GM23248 (cell line): ENCODE results near the gene EMC8. TPM values are rescaled to one million over a fixed set of nuclear protein-coding genes. Genes with fewer than 3 reads are reported as not detected.

Experiments
- DNase-seq: peaks from one replicate; pipeline ENCODE4 v3.0.0-alpha.2; 2015
- H2AFZ ChIP-seq: fragments of 200-600 bp; sonication (generic); 2 replicates; pipeline ENCODE4 v1.6.1; 2016; ENCODE audit warnings: antibody characterized with exemption
- H3F3A ChIP-seq: fragments of 200-600 bp; sonication (generic); 2 replicates; pipeline ENCODE4 v1.6.1; 2016; ENCODE audit warnings: mild to moderate bottlenecking, antibody characterized with exemption, mixed run types; ENCODE audit not compliant: insufficient read depth
- H3K27ac ChIP-seq: fragments of 200-600 bp; sonication (generic); 2 replicates; pipeline ENCODE4 v1.5.1; 2016; ENCODE audit warnings: mild to moderate bottlenecking
- H3K27me3 ChIP-seq: fragments of 200-600 bp; sonication (generic); replicated peaks from 2 replicates; pipeline ENCODE4 v1.6.1; 2016; ENCODE audit warnings: mild to moderate bottlenecking; ENCODE audit not compliant: insufficient read depth
- H3K36me3 ChIP-seq: fragments of 200-600 bp; sonication (generic); 2 replicates; pipeline ENCODE4 v1.6.1; 2016; ENCODE audit warnings: low read depth, mild to moderate bottlenecking
- H3K4me1 ChIP-seq: fragments of 200-600 bp; sonication (generic); 2 replicates; pipeline ENCODE4 v1.6.1; 2016; ENCODE audit warnings: mild to moderate bottlenecking; ENCODE audit not compliant: insufficient read depth
- H3K4me2 ChIP-seq: fragments of 200-600 bp; sonication (generic); one replicate; pipeline ENCODE4 v1.6.1; 2016; ENCODE audit warnings: mild to moderate bottlenecking; ENCODE audit not compliant: unreplicated experiment
- H3K4me3 ChIP-seq: fragments of 200-600 bp; sonication (generic); 2 replicates; pipeline ENCODE4 v1.5.1; 2016; ENCODE audit warnings: mild to moderate bottlenecking
- H3K79me2 ChIP-seq: fragments of 200-600 bp; sonication (generic); 2 replicates; pipeline ENCODE4 v1.6.1; 2016; ENCODE audit warnings: mild to moderate bottlenecking; ENCODE audit not compliant: insufficient read depth
- H3K9ac ChIP-seq: fragments of 200-600 bp; sonication (generic); 2 replicates; pipeline ENCODE4 v1.6.1; 2016; ENCODE audit warnings: mild to moderate bottlenecking
- H3K9me2 ChIP-seq: fragments of 200-600 bp; sonication (generic); 2 replicates; pipeline ENCODE4 v1.6.1; 2016; ENCODE audit warnings: mixed run types, mild to moderate bottlenecking, moderate library complexity; ENCODE audit not compliant: insufficient read depth
- H3K9me3 ChIP-seq: fragments of 200-600 bp; sonication (generic); one replicate; pipeline ENCODE4 v1.6.1; 2017; ENCODE audit warnings: low read depth
- H4K20me1 ChIP-seq: fragments of 200-600 bp; sonication (generic); 2 replicates; pipeline ENCODE4 v1.6.0; 2016; ENCODE audit not compliant: insufficient read depth
- EZH2 ChIP-seq: fragments of 200-600 bp; sonication (generic); IDR thresholded peaks from 2 replicates; pipeline ENCODE4 v1.6.1; 2018; ENCODE audit warnings: antibody characterized with exemption, mild to moderate bottlenecking; ENCODE audit not compliant: insufficient read depth, poor library complexity, severe bottlenecking
- EZH2phosphoT487 ChIP-seq: fragments of 200-600 bp; sonication (generic); IDR thresholded peaks from 2 replicates; pipeline ENCODE4 v1.6.1; 2018; ENCODE audit warnings: antibody characterized with exemption, moderate library complexity, mild to moderate bottlenecking, low read depth; ENCODE audit not compliant: insufficient read depth
- WGBS, 2 experiments: methylation state at CpG; one replicate each; pipeline ENCODE4 v1.1.6; 2015 to 2017; ENCODE audit warnings: low lambda C conversion rate in 2 of 2, low coverage in 1 of 2; ENCODE audit errors: missing lambda C conversion rate in 2 of 2; 5-methylcytosine and 5-hydroxymethylcytosine counted together
- in situ Hi-C: fragments of 300-500 bp; cut with MboI; formaldehyde crosslinking; loops from 2 replicates; pipeline ENCODE4 v1.15.0; 2020
- polyA plus RNA-seq: library from polyadenylated mRNA; unstranded; fragments of >200 nt; fragmentation: Nextera tagmentation; extraction: Ambion mirVana; gene quantifications from 2 replicates; pipeline ENCODE4 v1.2.1, GENCODE V29; 2016
- total RNA-seq: library from RNA; depleted of rRNA; stranded (reverse); fragments of >200 nt; shearing (Covaris generic); gene quantifications from 2 replicates; pipeline ENCODE4 v1.2.3, GENCODE V29; 2014

EMC8 gene
- total and polyA plus RNA-seq, 2 experiments from 2014 or later: 35.2 to 39.4 TPM

DNA sequence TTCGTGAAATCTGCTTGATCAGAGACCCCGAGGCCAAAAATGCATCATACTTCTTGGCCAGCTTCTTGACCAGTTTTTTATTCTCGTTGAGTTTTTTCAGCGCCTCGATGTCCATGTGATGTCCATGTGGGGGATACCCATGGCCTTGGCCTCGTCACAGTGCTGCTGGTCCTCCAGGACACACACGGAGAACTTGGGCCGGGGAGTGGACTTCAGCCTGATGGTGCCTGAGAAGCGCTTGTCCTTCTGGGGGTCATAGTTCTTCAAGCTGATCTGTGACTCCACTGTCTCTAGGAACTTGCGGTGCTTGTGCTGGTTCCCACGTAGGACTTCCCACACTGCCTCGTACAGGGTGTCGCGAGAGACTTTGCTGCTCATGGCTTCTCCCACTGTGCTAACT lies 16.8 kb upstream of the EMC8 start:
- WGBS, 2 experiments: 76 to 79% methylated on average over 14 of the region's 14 CpGs
- H3K27me3 ChIP-seq: peaks cover 71% of the 10 kb centered on the region
- H3K79me2 ChIP-seq: no peaks in the 10 kb centered on the region
- no peaks in the 10 kb centered on the region for H4K20me1 ChIP-seq
- no peak overlapping the region for H3K4me3 ChIP-seq
- no peak for DNase-seq
- H3K9me3 ChIP-seq: no peaks in the 10 kb centered on the region
- H3K9me2 ChIP-seq: no peaks in the 10 kb centered on the region
- TF ChIP-seq EZH2phosphoT487: no peak
- TF ChIP-seq EZH2: no peak
- no peak overlapping the region for H2AFZ ChIP-seq
- H3F3A ChIP-seq: no peaks in the 10 kb centered on the region
- no peak overlapping the region for H3K27ac ChIP-seq
- H3K4me1 ChIP-seq: no peaks in the 10 kb centered on the region
- no peaks in the 10 kb centered on the region for H3K36me3 ChIP-seq
- H3K9ac ChIP-seq: no peak overlapping the region
- in situ Hi-C loops: no loop called here
- H3K4me2 ChIP-seq: no peak overlapping the region

DNA sequence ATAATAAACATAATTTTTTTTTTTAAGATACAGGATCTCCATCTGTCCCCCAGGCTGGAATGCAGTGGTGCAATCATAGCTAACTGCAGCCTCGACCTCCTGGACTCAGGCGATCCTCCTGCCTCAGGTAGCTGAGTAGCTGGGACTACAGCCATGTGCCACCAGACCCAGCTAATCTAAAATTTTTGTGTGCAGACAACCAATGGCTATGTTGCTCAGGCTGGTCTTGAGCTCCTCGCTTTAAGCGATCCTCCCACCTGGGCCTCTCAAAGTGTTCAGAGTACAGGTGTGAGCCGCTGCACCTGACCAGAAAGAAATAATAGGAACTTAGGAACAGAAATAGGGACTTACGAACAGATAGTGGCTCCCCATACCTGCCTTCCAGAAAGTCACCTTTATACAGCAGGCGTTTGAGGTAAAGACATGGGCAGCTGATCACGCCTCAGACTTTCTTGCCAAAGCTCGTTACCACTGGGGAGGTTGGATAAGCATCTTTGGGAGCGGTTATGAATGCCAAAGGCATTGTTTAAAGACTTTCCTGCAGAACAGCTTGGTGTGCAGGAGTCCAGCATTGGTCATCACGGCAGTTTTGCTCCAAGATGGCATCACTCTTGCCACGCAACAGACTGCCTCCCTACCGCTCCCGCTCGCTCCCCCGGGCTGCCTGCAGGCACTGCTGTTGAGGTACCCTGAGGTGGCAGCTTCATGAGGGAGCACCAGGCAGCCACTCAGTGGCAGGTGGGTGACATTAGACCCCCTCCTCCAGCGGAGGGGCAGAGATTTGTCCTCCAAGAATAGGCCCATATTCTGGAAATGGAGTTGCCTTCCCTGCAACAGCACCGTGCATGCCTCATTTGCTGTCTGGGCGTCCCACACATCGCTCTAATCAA lies 13.7 kb upstream of the EMC8 start:
- in situ Hi-C loops: no loop called here
- 69 to 71% methylated on average over 20 of the region's 20 CpGs for WGBS, 2 experiments

DNA sequence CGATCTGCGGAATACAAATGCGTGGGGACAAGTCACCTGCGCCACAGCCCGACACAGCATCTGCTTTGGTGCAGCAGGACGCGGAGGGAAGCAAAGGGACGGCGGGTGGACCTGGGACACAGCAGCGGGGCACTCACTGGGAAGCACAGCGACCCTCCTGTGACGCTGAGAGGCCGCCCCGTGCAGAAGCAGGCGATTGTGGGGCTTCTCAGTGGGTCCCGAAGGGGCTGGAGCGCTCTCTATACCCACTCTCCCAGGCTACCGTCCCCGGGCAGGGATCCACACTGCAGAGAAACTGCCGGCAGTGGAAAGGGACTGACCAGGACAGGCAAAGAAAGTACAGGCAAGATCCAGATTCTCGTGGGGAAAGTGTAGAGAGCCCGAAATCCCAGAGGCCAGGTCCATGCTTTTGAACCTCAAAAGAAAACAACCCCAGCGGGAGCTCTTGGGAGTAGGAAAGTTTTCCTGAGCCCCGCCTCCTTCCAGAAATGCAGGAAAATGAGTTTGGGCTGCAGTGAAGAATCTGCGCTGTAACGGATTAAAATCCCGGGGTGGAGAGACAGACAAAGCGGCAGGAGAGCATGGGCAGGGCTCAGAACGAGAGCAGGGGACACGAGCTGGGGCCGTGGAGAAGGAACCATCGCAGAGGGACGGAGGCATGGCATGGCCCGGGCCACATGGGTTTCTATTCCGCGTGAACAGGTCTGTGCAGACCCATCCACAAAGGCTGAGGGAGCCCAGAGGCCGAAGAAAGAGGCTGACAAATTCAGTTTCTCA lies 12.9 kb upstream of the EMC8 start:
- no peaks in the 10 kb centered on the region for H3K9me2 ChIP-seq
- 15 to 17% methylated on average over 37 of the region's 37 CpGs for WGBS, 2 experiments
- 0 out of 2 replicates have a peak overlapping the region, but pooled peaks have one; percentile 30 for H2AFZ ChIP-seq
- in situ Hi-C loops: no loop called here
- no peak overlapping the region for H3K27ac ChIP-seq
- H4K20me1 ChIP-seq: no peaks in the 10 kb centered on the region
- no peaks in the 10 kb centered on the region for H3K4me1 ChIP-seq
- no peaks in the 10 kb centered on the region for H3K9me3 ChIP-seq
- H3K27me3 ChIP-seq: peaks cover 48% of the 10 kb centered on the region
- no peak overlapping the region for H3K4me3 ChIP-seq
- H3K36me3 ChIP-seq: no peaks in the 10 kb centered on the region
- TF ChIP-seq EZH2phosphoT487: 0 out of 2 replicates have a peak, but pooled peaks have one; percentile 29
- peak; percentile 26 for TF ChIP-seq EZH2
- H3F3A ChIP-seq: no peaks in the 10 kb centered on the region
- DNase-seq: peak; percentile 18
- H3K4me2 ChIP-seq: no peak overlapping the region
- H3K9ac ChIP-seq: no peak overlapping the region
- H3K79me2 ChIP-seq: no peaks in the 10 kb centered on the region

More for the DNA sequence above, 13.7 kb upstream of the EMC8 start:
- peaks cover 56% of the 10 kb centered on the region for H3K27me3 ChIP-seq
- DNase-seq: no peak
- no peak overlapping the region for H3K27ac ChIP-seq
- H3K9ac ChIP-seq: no peak overlapping the region
- no peaks in the 10 kb centered on the region for H3K36me3 ChIP-seq
- no peaks in the 10 kb centered on the region for H4K20me1 ChIP-seq
- H3K79me2 ChIP-seq: no peaks in the 10 kb centered on the region
- TF ChIP-seq EZH2: no peak
- H3F3A ChIP-seq: no peaks in the 10 kb centered on the region
- no peaks in the 10 kb centered on the region for H3K9me2 ChIP-seq
- no peak overlapping the region for H2AFZ ChIP-seq
- no peak overlapping the region for H3K4me3 ChIP-seq
- H3K9me3 ChIP-seq: no peaks in the 10 kb centered on the region
- no peaks in the 10 kb centered on the region for H3K4me1 ChIP-seq
- H3K4me2 ChIP-seq: no peak overlapping the region

DNA sequence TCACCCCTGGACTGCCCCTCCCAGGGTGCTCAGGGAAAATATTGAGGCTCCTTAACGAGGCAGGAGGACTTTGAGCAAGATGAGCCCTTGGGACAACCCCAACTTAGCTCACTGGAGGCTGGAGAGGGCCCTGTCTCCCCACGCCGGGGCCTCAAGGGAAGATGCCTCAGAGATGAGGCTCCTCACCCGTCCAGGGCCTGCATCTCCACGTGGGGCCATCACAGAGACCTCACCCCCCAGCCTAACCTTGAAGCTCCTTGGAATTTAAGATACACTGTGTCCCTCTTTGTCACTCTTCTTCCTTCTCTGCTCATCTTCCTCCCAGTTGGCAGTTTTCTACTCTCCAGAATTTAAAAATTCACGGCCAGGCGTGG lies 11.4 kb upstream of the EMC8 start:
- TF ChIP-seq EZH2: no peak
- no peak for TF ChIP-seq EZH2phosphoT487
- in situ Hi-C loops: no loop called here

More for the DNA sequence above, 11.4 kb upstream of the EMC8 start:
- Histone ChIP-seq H3K4me2 (no peak overlapping the region), H3K4me3 (no peak overlapping the region), H3K79me2 (no peaks in the 10 kb centered on the region), H3K27me3 (peaks cover 47% of the 10 kb centered on the region), H3K36me3 (peaks cover 9% of the 10 kb centered on the region; the same call in 1 of the 2 replicates), H3K9me3 (no peaks in the 10 kb centered on the region), H2AFZ (no peak overlapping the region), H3K9me2 (no peaks in the 10 kb centered on the region), H3K27ac (no peak overlapping the region), H4K20me1 (no peaks in the 10 kb centered on the region; the same call in 1 of the 2 replicates), H3K4me1 (no peaks in the 10 kb centered on the region), H3F3A (0 out of 2 replicates have a peak, but pooled peaks cover 4% of the 10 kb centered on the region), H3K9ac (no peak overlapping the region)
- DNase-seq: no peak
- 80 to 81% methylated on average over 7 of the region's 7 CpGs for WGBS, 2 experiments
